OCI-M2 (cell line): ENCODE results near the gene FAM9C.
A peak's percentile ranks its signal among the peaks of the same experiment; 100 is the strongest.
"Not testable (repeated sequence)": the region's sequence is repeated elsewhere in the genome, so short reads cannot be mapped to it uniquely, and the experiment has no call there.

Experiments
- DNase-seq: peaks from one replicate; lab custom pipeline; 2025; ENCODE audit not compliant: unreplicated experiment; lab: John Stamatoyannopoulos, UW

Gene FAM9C

GRCh38 chrX:13043938-13044337 lies 482 bp downstream of the FAM9C start:
- DNase-seq = no peak

- DNase-seq = no peak
These were observed 1.3 kb downstream of the FAM9C start for GRCh38 chrX:13043138-13043537.

DNA sequence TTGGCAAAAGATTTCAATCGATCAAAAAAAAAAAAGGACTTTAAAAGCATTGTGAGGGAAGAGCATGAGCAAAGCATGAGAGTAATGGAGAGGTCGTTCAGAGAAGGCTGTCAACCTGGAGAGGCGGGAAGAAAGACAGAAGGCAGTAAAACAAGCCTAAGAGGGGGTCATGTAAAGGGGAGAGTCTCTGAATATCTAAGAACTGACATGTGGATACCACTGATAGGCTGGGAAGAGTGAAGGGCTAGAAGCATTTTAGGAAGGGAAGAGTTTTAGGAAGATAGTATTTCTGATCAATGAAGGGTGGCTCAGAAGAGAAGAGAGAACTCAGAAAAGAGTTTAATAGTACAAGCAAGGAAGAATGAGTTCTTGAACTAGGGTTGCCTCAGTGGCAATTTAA lies 7.5 kb downstream of the FAM9C start:
- no peak for DNase-seq

GRCh38 chrX:13033193-13033592 lies 11.2 kb downstream of the FAM9C start:
- no peak for DNase-seq

DNA sequence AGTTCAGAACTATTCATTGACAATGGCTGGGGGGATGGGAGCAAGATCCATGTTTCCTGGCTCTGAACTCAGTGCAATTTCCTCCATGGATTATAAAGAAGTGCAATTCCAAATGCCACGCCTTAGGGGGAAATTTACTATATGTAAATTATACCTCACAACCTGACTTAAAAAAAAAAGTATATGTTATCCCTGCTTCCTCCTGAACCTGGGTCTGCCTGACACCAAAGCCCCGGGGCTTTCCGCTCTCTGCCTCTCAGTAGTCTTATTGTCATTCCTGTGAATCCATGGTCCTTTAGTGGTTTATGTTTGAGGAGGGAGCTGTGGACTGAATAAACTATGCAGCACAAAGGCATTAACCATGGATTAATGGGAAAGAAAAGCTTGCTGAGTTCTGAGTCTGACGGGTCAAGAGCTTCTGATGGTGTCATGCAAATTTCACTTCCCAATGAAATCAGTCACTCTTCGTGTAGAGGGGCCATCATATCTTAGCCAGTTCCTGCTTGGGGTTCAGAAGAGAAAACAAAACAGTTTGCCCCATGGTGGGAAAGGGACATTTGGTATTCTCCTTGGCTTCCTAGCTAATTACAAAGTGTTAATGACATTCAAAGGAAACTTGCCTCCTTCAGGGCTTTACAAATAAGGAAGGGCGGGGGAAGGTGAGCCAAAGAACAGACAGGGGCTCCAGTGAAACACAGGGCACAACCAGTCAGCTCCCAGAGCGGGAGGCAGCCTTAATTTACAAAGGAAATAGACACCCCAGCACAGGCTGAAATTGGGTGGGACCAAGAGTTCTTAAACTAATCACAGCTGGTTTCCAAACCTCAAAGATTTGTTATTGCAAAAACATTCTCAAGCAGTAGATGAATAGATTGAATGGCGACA lies 14.3 kb downstream of the FAM9C start:
- no peak for DNase-seq

DNA sequence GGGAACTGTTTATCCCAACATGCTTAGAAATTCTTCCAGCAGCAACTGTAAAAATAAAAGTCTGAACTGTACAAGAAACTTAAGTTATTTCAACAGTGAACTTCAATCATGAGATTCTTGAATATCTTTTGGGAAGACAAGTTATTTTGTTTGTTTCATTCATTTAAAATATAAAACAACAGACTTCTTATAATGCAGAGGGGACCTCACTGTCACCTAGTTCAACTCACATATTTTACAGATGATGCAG lies 14.9 kb downstream of the FAM9C start:
- DNase-seq = no peak

- no peak for DNase-seq
These were observed 15.4 kb downstream of the FAM9C start for GRCh38 chrX:13028871-13029636.

DNA sequence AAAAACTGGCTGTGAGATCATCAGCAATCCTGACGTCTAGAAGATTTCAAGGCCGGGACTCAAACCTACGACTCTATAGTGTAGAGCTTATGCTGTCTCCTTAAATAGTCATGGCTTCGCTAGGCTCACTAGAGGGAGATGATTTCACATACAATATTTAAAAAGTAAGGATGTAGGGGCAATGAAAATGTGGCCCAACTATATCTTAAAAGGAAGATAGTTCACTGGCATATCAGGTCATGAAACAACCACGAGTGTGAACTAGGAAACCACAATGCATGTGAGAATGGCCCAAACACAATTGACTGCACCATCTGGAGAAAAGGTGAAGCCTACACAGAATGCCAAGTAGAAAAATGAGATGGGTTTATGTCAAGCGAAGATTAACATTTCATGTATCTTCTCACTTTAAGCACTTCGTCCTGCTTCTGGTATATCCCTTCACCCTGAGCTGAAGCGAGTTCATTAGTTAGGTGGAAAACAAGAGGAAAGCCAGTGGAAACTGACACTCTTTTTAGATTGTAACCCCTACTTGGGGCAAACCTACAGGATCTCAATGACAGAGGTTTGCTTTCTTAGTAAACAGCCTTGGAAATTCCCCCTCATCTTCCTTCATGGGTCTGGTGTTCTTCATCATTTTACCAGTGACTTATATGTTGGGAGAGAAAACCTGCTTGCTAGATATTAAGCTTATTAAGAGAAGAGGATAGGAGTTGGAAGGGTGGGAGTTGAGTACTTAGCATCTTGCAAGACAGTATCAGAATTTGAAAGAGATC lies 17.4 kb downstream of the FAM9C start:
- no peak for DNase-seq

DNA sequence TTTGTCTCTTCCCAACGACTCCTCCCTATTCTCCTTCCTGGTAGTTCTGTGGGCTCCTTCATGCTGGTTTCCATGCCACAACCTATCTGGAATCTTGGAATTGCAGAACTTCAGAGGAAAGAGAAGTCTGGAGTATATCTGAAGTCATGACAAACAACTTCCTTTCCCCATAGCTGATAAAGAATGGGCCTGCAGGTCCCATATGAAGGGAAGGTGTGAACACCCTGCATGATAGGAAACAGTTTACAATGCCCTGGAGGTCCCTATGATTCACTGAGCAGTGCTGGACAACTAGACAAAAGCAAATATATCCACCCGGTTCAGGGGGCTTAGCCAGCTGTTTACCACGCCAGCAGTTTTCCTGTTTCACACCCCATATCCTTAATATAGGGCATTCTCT lies 19.4 kb downstream of the FAM9C start:
- no peak for DNase-seq

DNA sequence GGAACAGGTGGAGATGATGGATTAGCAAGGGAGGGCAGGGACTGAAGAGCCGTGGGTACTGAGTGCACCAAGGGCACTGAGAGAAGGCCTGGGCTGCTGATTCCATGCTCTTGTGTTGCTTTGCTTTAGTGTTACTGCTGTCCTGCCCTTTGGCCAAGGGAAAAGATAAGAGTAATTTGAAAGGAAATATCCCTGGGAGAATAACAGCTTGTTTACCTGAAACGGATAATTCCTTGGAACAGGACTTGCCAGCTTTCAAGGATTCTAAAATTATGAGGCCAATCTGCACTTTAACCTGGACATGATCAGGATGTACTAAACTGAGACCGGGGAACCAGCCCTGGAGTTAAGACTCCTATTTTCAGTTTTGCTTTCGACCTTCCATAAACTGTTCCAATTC lies 20.4 kb downstream of the FAM9C start:
- no peak for DNase-seq

DNA sequence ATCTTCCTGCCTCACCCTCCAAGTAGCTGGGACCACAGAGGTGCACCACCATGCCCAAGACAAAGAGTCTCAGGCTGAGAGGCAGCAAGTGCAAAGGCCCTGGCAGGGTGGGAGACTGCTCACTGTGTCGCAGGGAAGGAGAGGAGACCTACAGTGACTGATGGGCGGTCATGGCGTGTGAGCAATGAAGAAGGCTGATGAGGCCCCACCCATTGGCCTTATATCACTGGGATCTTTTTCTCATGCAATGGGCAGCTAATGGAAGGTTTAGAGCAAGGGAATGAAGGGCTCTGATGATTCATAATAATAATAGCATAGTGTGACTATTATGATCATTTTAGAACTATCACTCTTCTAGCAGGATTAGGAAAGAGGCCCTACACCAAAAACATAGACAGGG lies 20.9 kb downstream of the FAM9C start:
- no peak for DNase-seq

DNA sequence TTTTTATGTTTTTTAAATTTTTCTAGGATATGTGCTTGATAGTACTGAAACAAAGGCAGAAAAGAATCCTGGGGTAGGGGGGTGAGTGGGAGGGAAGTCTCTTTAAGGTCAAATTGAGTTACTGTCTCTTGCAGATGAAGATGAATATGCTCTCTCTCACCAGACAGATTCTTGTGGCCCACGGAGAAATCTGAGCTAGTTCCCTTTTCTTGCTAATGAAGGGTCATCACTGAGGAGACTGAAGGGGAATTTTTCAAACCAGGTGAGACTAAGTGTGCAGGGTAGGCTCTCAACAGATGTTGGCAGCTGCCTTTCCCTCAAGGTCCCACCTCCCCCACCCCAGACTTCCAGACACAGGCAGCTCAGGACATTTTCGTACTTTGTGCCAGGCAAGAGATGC lies 21.5 kb downstream of the FAM9C start:
- DNase-seq = no peak

DNA sequence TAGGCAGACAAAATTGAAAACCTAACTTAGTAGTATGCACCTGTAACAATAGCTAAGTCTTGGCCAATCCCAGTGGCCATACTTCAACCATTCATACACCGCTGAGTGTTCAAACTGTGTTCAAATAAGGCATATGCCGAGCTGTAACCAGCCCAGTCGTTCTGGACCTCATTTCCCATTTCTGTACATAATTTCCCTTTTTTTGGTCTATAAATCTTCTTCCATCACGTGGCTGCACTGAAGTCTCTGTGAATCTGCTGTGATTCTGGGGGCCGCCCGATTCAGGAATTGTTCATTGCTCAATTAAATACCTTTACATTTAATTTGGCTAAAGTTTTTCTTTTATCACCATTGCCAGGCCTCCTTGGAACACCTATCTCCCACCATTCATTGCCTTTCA lies 27.7 kb downstream of the FAM9C start:
- DNase-seq = not testable (repeated sequence)

DNA sequence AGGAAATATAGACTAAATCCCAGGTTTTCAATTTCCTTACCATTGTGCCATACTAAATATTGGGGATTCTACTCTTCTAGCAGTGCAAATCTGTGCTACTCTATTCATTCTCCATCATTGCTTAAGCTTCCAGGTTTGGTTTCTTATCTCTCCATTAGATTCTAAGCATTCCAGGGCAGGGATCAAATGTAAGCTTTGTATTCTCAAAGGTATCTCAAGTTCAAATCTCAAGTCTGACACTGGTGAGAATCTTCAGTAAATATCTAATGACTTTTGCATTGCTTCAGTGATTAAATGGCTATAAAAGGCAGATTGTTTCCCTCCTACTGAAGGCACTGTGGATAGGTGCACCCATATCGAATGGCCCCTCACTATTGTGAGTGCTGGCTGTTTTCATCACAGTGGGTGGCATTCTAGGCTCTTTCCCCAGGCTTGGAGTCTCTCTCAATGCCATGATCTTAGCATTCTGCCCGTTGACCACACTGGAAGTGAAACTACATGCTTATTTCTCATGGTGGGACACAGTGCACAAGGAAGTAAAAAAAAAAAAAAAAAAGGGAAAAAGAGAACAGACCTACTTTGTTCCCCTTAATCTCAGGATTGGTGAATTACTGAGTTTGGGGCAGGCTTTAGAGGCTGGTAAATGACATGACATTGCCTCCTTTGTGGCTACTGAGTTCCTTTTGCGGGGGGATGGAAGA lies 28.7 kb downstream of the FAM9C start:
- no peak for DNase-seq

DNA sequence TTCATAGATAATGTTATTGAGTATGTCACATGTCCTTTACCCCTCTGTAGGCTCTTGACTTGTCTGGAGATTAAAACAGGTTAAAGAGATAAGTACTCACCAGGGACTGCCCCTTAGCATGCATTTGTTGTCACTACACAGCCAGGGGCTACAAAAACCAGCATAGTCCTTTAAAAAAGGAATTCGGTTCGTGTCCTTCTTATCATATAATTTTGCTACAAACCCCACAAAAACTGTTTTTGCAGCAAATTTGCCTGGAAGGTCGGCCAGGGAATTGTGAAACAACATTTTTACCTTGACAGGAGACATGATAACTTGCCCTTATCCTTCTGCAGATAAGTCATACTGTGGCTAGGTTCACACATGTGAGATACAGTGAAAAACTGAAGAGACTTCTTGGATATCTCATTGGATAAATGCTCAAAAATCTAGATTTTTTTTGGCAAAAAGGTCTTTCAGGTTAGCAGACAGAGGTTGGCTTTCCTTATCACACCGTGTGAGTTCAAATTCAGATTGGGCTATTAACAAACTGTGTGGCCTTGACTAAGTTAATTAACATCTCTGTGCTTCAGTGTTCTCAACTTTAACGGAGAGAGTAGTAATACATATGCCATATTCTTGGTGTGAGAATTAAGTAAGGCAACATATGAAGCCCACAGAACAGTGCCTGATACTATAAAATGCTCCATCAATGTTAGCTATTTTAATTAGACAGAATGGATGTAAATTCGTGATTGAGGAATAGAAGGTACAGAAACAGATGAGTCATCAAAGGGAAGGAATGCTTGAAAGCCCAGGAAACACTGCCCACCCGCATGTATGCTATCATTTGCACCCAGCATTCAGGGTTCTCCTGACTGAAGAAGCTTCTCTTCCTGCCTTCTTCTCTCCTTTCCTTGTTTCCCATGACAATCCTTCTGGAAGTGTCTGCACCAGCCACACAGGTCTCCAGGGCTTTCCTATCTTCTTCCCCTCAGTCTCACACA lies 30.0 kb downstream of the FAM9C start:
- no peak for DNase-seq

- DNase-seq = peak; percentile 27
These were observed 30.9 kb downstream of the FAM9C start for GRCh38 chrX:13013363-13014110.

DNA sequence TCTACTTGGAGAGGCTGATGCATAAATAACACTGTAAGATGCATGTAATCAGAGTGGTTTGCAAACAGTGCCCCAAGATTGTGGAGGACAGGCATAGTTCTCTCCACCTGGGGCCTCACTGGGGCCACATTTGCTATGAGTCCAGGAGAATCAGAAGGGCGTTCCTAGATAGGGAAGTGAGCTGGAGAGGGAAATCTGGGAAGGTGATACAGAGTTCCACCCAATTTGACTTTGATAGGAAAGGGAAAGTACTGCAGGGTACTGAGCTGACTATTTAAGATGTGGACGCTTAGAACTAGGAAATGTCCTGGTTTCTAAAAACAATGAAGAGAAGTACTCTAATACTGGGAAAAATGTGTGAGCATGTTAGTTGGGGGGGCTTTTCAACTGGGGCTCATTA lies 33.9 kb downstream of the FAM9C start:
- no peak for DNase-seq

GRCh38 chrX:13009844-13010243 lies 34.6 kb downstream of the FAM9C start:
- no peak for DNase-seq

- no peak for DNase-seq
These were observed 35.1 kb downstream of the FAM9C start for GRCh38 chrX:13009273-13009672.
